Peyer's patch (tissue), 4 donors: ENCODE measurements around the gene ZCCHC18.

Experiments used
- CTCF ChIP-seq, 6 experiments: fragments of 450-650 bp in 4 of 6; fragments of 200-600 bp in 2 of 6; sonication (generic) in 1 of 6; IDR thresholded peaks; one replicate each; pipeline ENCODE4 v1.5.1; 2017 to 2019; ENCODE audit warnings: antibody characterized with exemption in 6 of 6, mild to moderate bottlenecking in 3 of 6, moderate library complexity in 1 of 6
- POLR2A ChIP-seq, 2 donors: fragments of 450-650 bp; IDR thresholded peaks; one replicate each; pipeline ENCODE4 v1.5.1; 2017; ENCODE audit warnings: antibody characterized with exemption in 2 of 2, mild to moderate bottlenecking in 2 of 2, moderate library complexity in 2 of 2

- no peak for TF ChIP-seq CTCF (IDR thresholded peaks at IDR 0.05)
- no peak for TF ChIP-seq POLR2A (IDR thresholded peaks at IDR 0.05)
These were observed 10.5 kb downstream of the ZCCHC18 start for GRCh38 chrX:104122829-104123228.
